HepG2 (cell line): Measurements from ENCODE around the gene ZDHHC14. TPM values are rescaled to one million over a fixed set of nuclear protein-coding genes. Genes with fewer than 3 reads are reported as not detected.

ENCODE experiments used
- MEIS1 ChIP-seq: sonication (generic); formaldehyde crosslinking; IDR thresholded peaks from 2 replicates; pipeline ENCODE4 v1.9.0; 2021; ENCODE audit warnings: mild to moderate bottlenecking, missing genetic modification reagents, moderate library complexity, borderline replicate concordance
- NFE2 ChIP-seq: sonication (generic); formaldehyde crosslinking; IDR thresholded peaks from 2 replicates; pipeline ENCODE4 v1.4.0; 2020; ENCODE audit warnings: missing genetic modification reagents
- NFYC ChIP-seq: IDR thresholded peaks from 2 replicates; pipeline ENCODE4 v1.6.1; 2016; ENCODE audit warnings: missing genetic modification reagents, missing compliant biosample characterization
- TP53 ChIP-seq: sonication (generic); formaldehyde crosslinking; conservative IDR thresholded peaks from 2 replicates; pipeline ENCODE4 v1.4.0; 2020; ENCODE audit warnings: missing genetic modification reagents
- U2AF2 ChIP-seq: fragments of 200-400 bp; formaldehyde crosslinking; IDR thresholded peaks from 2 replicates; pipeline ENCODE4 v1.6.1; 2017; ENCODE audit warnings: low read depth, mild to moderate bottlenecking, low read length
- ZFP82 ChIP-seq: sonication (generic); formaldehyde crosslinking; IDR thresholded peaks from 2 replicates; pipeline ENCODE4 v1.5.1; 2020; ENCODE audit warnings: mild to moderate bottlenecking, missing genetic modification reagents, borderline replicate concordance
- ZNF205 ChIP-seq: IDR thresholded peaks from 2 replicates; pipeline ENCODE4 v1.6.1; 2018; ENCODE audit warnings: missing biosample characterization, missing genetic modification reagents
- ZNF274 ChIP-seq: sonication (generic); formaldehyde crosslinking; IDR thresholded peaks from 2 replicates; pipeline ENCODE4 v1.5.1; 2020; ENCODE audit warnings: mild to moderate bottlenecking, missing genetic modification reagents
- ZNF589 ChIP-seq: sonication (generic); formaldehyde crosslinking; conservative IDR thresholded peaks from 2 replicates; pipeline ENCODE4 v1.8.0; 2022; ENCODE audit warnings: mild to moderate bottlenecking, moderate library complexity, missing genetic modification reagents
- ZNF614 ChIP-seq: IDR thresholded peaks from 2 replicates; pipeline ENCODE4 v1.6.1; 2018; ENCODE audit warnings: missing biosample characterization, missing genetic modification reagents, inconsistent platforms, borderline replicate concordance
- polyA plus RNA-seq, 8 experiments: library from polyadenylated mRNA; depleted of rRNA in 3 of 8; stranded (reverse) in 7 of 8; unstranded in 1 of 8; fragments of >200 nt; fragmentation: Illumina TruSeq in 4 of 8; extraction: Trizol in 4 of 8; gene quantifications; 2 replicates each; pipeline versions ENCODE4 v1.2.1 to v1.2.3, GENCODE V29; 2011 to 2016; ENCODE audit warnings: low read depth in 4 of 8, missing spikeins in 1 of 8, mixed read lengths in 1 of 8; ENCODE audit not compliant: insufficient read depth in 1 of 8
- total RNA-seq, 5 experiments: library from RNA; depleted of rRNA; stranded (reverse); fragments of >200 nt; fragmentation: Illumina TruSeq; extraction: Trizol; gene quantifications; 2 replicates each; pipeline ENCODE4 v1.2.3, GENCODE V29; 2016; ENCODE audit warnings: low read depth in 1 of 5
- TF ChIP-seq, protein P1 (sequence below): sonication (generic); formaldehyde crosslinking; IDR thresholded peaks from 2 replicates; pipeline ENCODE4 v1.8.0; 2022; ENCODE audit warnings: mild to moderate bottlenecking, missing genetic modification reagents, moderate library complexity
- TF ChIP-seq, protein P2 (sequence below): IDR thresholded peaks from 2 replicates; pipeline ENCODE4 v1.6.1; 2018; ENCODE audit warnings: missing genetic modification reagents, mild to moderate bottlenecking, missing compliant biosample characterization
- TF ChIP-seq, protein P3 (sequence below): sonication (generic); formaldehyde crosslinking; IDR thresholded peaks from 2 replicates; pipeline ENCODE4 v1.8.1; 2022; ENCODE audit warnings: mild to moderate bottlenecking, missing genetic modification reagents
- TF ChIP-seq, protein P4 (sequence below): sonication (generic); formaldehyde crosslinking; IDR thresholded peaks from 2 replicates; pipeline ENCODE4 v1.4.0; 2020; ENCODE audit warnings: mild to moderate bottlenecking, missing genetic modification reagents, borderline replicate concordance
- TF ChIP-seq, protein P5 (sequence below): sonication (generic); formaldehyde crosslinking; IDR thresholded peaks from 2 replicates; pipeline ENCODE4 v1.5.1; 2020; ENCODE audit warnings: missing genetic modification reagents, mild to moderate bottlenecking, borderline replicate concordance
- TF ChIP-seq, protein P6 (sequence below): sonication (generic); formaldehyde crosslinking; IDR thresholded peaks from 2 replicates; pipeline ENCODE4 v1.4.0; 2020; ENCODE audit warnings: low read depth, mild to moderate bottlenecking, missing genetic modification reagents

The ZDHHC14 gene
- total and polyA plus RNA-seq, 2 of the 13 experiments (the other 11 are each of a cell fraction or from before 2014, with no cell fraction given) = 3.7 to 9.5 TPM

DNA sequence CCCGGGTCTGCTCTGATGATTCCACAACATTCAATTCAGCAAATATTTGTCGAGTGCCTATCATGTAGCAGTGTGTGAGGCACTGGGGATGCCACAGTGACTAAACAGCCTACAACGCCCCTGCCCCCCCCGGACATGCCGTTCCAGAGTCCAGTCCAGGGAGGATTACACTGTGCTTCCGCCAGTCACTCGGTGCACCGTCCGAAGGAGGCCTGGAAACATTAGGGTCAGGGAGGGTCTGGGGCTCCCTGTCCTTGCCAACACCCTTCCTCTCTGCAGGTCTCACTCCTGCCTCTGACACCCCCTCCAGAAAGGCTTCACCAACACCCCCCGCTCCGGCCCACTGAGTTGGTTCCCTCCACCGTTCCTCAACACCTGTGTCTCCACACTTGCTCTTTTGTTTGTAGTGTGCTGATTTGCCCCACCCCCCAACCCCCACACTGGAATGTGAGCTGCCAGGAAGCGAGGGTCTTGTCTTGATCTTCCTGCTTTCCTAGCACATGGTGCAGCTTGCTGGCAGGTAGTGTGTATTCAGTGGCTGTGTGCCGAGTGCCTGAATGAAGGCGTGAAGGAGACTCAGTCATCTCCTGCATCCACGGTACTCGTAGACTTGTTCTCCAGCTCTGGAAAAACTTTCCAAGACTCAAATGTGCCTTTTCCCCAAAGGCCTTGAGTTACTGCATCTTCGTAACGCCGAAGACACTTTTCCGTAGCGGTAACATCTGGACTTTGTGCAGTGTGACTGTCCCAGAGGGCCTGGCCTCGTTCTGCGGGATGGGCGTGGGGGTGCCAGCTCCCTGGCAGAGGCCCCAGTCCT lies 150.4 kb downstream of the ZDHHC14 start (continued):
- TF ChIP-seq, protein P1, sequence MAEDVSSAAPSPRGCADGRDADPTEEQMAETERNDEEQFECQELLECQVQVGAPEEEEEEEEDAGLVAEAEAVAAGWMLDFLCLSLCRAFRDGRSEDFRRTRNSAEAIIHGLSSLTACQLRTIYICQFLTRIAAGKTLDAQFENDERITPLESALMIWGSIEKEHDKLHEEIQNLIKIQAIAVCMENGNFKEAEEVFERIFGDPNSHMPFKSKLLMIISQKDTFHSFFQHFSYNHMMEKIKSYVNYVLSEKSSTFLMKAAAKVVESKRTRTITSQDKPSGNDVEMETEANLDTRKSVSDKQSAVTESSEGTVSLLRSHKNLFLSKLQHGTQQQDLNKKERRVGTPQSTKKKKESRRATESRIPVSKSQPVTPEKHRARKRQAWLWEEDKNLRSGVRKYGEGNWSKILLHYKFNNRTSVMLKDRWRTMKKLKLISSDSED (CRISPR knock-in tag) = no peak
- TF ChIP-seq ZNF589 (CRISPR knock-in tag) = peak; percentile 91
- 0 out of 2 replicates have a peak, but pooled peaks have one; percentile 59 for TF ChIP-seq ZFP82
- TF ChIP-seq NFE2 (CRISPR knock-in tag) = no peak; the same call in 1 of the 2 replicates
- TF ChIP-seq, protein P2, sequence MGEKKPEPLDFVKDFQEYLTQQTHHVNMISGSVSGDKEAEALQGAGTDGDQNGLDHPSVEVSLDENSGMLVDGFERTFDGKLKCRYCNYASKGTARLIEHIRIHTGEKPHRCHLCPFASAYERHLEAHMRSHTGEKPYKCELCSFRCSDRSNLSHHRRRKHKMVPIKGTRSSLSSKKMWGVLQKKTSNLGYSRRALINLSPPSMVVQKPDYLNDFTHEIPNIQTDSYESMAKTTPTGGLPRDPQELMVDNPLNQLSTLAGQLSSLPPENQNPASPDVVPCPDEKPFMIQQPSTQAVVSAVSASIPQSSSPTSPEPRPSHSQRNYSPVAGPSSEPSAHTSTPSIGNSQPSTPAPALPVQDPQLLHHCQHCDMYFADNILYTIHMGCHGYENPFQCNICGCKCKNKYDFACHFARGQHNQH = peak; percentile 100
- peak; percentile 97 for TF ChIP-seq ZNF614 (CRISPR knock-in tag)
- peak; percentile 97 for TF ChIP-seq ZNF274 (CRISPR knock-in tag)
- TF ChIP-seq, protein P3, sequence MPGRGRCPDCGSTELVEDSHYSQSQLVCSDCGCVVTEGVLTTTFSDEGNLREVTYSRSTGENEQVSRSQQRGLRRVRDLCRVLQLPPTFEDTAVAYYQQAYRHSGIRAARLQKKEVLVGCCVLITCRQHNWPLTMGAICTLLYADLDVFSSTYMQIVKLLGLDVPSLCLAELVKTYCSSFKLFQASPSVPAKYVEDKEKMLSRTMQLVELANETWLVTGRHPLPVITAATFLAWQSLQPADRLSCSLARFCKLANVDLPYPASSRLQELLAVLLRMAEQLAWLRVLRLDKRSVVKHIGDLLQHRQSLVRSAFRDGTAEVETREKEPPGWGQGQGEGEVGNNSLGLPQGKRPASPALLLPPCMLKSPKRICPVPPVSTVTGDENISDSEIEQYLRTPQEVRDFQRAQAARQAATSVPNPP (CRISPR knock-in tag) = peak; percentile 91; the same call in 1 of the 2 replicates
- TF ChIP-seq, protein P4, sequence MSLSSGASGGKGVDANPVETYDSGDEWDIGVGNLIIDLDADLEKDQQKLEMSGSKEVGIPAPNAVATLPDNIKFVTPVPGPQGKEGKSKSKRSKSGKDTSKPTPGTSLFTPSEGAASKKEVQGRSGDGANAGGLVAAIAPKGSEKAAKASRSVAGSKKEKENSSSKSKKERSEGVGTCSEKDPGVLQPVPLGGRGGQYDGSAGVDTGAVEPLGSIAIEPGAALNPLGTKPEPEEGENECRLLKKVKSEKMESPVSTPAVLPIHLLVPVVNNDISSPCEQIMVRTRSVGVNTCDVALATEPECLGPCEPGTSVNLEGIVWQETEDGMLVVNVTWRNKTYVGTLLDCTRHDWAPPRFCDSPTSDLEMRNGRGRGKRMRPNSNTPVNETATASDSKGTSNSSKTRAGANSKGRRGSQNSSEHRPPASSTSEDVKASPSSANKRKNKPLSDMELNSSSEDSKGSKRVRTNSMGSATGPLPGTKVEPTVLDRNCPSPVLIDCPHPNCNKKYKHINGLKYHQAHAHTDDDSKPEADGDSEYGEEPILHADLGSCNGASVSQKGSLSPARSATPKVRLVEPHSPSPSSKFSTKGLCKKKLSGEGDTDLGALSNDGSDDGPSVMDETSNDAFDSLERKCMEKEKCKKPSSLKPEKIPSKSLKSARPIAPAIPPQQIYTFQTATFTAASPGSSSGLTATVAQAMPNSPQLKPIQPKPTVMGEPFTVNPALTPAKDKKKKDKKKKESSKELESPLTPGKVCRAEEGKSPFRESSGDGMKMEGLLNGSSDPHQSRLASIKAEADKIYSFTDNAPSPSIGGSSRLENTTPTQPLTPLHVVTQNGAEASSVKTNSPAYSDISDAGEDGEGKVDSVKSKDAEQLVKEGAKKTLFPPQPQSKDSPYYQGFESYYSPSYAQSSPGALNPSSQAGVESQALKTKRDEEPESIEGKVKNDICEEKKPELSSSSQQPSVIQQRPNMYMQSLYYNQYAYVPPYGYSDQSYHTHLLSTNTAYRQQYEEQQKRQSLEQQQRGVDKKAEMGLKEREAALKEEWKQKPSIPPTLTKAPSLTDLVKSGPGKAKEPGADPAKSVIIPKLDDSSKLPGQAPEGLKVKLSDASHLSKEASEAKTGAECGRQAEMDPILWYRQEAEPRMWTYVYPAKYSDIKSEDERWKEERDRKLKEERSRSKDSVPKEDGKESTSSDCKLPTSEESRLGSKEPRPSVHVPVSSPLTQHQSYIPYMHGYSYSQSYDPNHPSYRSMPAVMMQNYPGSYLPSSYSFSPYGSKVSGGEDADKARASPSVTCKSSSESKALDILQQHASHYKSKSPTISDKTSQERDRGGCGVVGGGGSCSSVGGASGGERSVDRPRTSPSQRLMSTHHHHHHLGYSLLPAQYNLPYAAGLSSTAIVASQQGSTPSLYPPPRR (CRISPR knock-in tag) = peak; percentile 99
- TF ChIP-seq, protein P5, sequence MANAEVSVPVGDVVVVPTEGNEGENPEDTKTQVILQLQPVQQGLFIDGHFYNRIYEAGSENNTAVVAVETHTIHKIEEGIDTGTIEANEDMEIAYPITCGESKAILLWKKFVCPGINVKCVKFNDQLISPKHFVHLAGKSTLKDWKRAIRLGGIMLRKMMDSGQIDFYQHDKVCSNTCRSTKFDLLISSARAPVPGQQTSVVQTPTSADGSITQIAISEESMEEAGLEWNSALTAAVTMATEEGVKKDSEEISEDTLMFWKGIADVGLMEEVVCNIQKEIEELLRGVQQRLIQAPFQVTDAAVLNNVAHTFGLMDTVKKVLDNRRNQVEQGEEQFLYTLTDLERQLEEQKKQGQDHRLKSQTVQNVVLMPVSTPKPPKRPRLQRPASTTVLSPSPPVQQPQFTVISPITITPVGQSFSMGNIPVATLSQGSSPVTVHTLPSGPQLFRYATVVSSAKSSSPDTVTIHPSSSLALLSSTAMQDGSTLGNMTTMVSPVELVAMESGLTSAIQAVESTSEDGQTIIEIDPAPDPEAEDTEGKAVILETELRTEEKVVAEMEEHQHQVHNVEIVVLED (CRISPR knock-in tag) = peak; percentile 65; the same call in 1 of the 2 replicates
- TF ChIP-seq MEIS1 = peak; percentile 99
- TF ChIP-seq, protein P6, sequence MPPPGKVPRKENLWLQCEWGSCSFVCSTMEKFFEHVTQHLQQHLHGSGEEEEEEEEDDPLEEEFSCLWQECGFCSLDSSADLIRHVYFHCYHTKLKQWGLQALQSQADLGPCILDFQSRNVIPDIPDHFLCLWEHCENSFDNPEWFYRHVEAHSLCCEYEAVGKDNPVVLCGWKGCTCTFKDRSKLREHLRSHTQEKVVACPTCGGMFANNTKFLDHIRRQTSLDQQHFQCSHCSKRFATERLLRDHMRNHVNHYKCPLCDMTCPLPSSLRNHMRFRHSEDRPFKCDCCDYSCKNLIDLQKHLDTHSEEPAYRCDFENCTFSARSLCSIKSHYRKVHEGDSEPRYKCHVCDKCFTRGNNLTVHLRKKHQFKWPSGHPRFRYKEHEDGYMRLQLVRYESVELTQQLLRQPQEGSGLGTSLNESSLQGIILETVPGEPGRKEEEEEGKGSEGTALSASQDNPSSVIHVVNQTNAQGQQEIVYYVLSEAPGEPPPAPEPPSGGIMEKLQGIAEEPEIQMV (CRISPR knock-in tag) = peak; percentile 93
- TF ChIP-seq TP53 (CRISPR knock-in tag) = peak; percentile 19; the same call in 1 of the 2 replicates
- TF ChIP-seq ZNF205 (CRISPR knock-in tag) = peak; percentile 97
- TF ChIP-seq NFYC (CRISPR knock-in tag) = peak; percentile 41; the same call in 1 of the 2 replicates
- TF ChIP-seq U2AF2 = 0 out of 2 replicates have a peak, but pooled peaks have one; percentile 82
